Activated naive CD8-positive, alpha-beta T cell (primary cell): ENCODE data around the gene DLG2.

ENCODE experiments used
- H3K27ac Mint-ChIP-seq: one replicate; pipeline ENCODE4 v1.8.0; 2021; ENCODE audit warnings: mixed read lengths
- H3K27me3 Mint-ChIP-seq: one replicate; pipeline ENCODE4 v1.8.0; 2021; ENCODE audit warnings: mixed read lengths
- H3K36me3 Mint-ChIP-seq: one replicate; pipeline ENCODE4 v1.8.0; 2021; ENCODE audit warnings: mixed read lengths
- H3K4me1 Mint-ChIP-seq: one replicate; pipeline ENCODE4 v1.8.0; 2021; ENCODE audit warnings: low read depth, mixed read lengths
- H3K4me3 Mint-ChIP-seq: one replicate; pipeline ENCODE4 v1.8.0; 2021; ENCODE audit warnings: mild to moderate bottlenecking, mixed read lengths
- H3K9me3 Mint-ChIP-seq: one replicate; pipeline ENCODE4 v1.8.0; 2021; ENCODE audit warnings: low read depth, mixed read lengths

Gene DLG2

GRCh38 chr11:84541731-84542340 lies 1085.3 kb downstream of the DLG2 start:
- no peak overlapping the region for H3K27ac Mint-ChIP-seq
- H3K9me3 Mint-ChIP-seq = peaks cover 5% of the 10 kb centered on the region
- no peak overlapping the region for H3K4me3 Mint-ChIP-seq
- H3K36me3 Mint-ChIP-seq = no peaks in the 10 kb centered on the region
- no peaks in the 10 kb centered on the region for H3K4me1 Mint-ChIP-seq
- no peaks in the 10 kb centered on the region for H3K27me3 Mint-ChIP-seq

GRCh38 chr11:84536456-84536855 lies 1090.7 kb downstream of the DLG2 start:
- Mint-ChIP-seq H3K27ac (no peak overlapping the region), H3K27me3 (no peaks in the 10 kb centered on the region), H3K9me3 (peaks cover 10% of the 10 kb centered on the region), H3K4me3 (no peak overlapping the region), H3K4me1 (no peaks in the 10 kb centered on the region), H3K36me3 (no peaks in the 10 kb centered on the region)

- no peak overlapping the region for H3K27ac Mint-ChIP-seq
- no peaks in the 10 kb centered on the region for H3K4me1 Mint-ChIP-seq
- H3K36me3 Mint-ChIP-seq = no peaks in the 10 kb centered on the region
- H3K4me3 Mint-ChIP-seq = no peak overlapping the region
- no peaks in the 10 kb centered on the region for H3K27me3 Mint-ChIP-seq
- H3K9me3 Mint-ChIP-seq = peaks cover 15% of the 10 kb centered on the region
These were observed 1094.8 kb downstream of the DLG2 start for GRCh38 chr11:84532364-84532763.

- H3K4me3 Mint-ChIP-seq = no peak overlapping the region
- H3K27ac Mint-ChIP-seq = no peak overlapping the region
- peaks cover 1% of the 10 kb centered on the region for H3K27me3 Mint-ChIP-seq
- no peaks in the 10 kb centered on the region for H3K4me1 Mint-ChIP-seq
- H3K36me3 Mint-ChIP-seq = no peaks in the 10 kb centered on the region
- peaks cover 5% of the 10 kb centered on the region for H3K9me3 Mint-ChIP-seq
These were observed 1100.9 kb downstream of the DLG2 start for GRCh38 chr11:84526250-84526649.

- Mint-ChIP-seq H3K36me3 (no peaks in the 10 kb centered on the region), H3K4me1 (no peaks in the 10 kb centered on the region), H3K4me3 (no peak overlapping the region), H3K27me3 (peaks cover 1% of the 10 kb centered on the region), H3K27ac (no peak overlapping the region), H3K9me3 (peaks cover 5% of the 10 kb centered on the region)
These were observed 1102.6 kb downstream of the DLG2 start for GRCh38 chr11:84524422-84525051.

- Mint-ChIP-seq H3K36me3 (no peaks in the 10 kb centered on the region), H3K4me3 (no peak overlapping the region), H3K27ac (no peak overlapping the region), H3K9me3 (peaks cover 3% of the 10 kb centered on the region), H3K27me3 (peaks cover 1% of the 10 kb centered on the region), H3K4me1 (no peaks in the 10 kb centered on the region)
These were observed 1104.8 kb downstream of the DLG2 start for GRCh38 chr11:84522331-84522730.

- Mint-ChIP-seq H3K27ac (no peak overlapping the region), H3K27me3 (no peaks in the 10 kb centered on the region), H3K36me3 (no peaks in the 10 kb centered on the region), H3K9me3 (peaks cover 8% of the 10 kb centered on the region), H3K4me1 (no peaks in the 10 kb centered on the region), H3K4me3 (no peak overlapping the region)
These were observed 1108.4 kb downstream of the DLG2 start for GRCh38 chr11:84518631-84519183.

GRCh38 chr11:84514436-84514835 lies 1112.7 kb downstream of the DLG2 start:
- H3K4me1 Mint-ChIP-seq = no peaks in the 10 kb centered on the region
- H3K4me3 Mint-ChIP-seq = no peak overlapping the region
- H3K36me3 Mint-ChIP-seq = no peaks in the 10 kb centered on the region

GRCh38 chr11:84503503-84503902 lies 1123.6 kb downstream of the DLG2 start:
- Mint-ChIP-seq H3K4me1 (no peaks in the 10 kb centered on the region), H3K4me3 (no peak overlapping the region), H3K27ac (no peak overlapping the region), H3K27me3 (no peaks in the 10 kb centered on the region), H3K36me3 (no peaks in the 10 kb centered on the region), H3K9me3 (no peaks in the 10 kb centered on the region)

More at GRCh38 chr11:84514436-84514835, 1112.7 kb downstream of the DLG2 start:
- H3K27ac Mint-ChIP-seq = no peak overlapping the region
- no peaks in the 10 kb centered on the region for H3K27me3 Mint-ChIP-seq
- peaks cover 8% of the 10 kb centered on the region for H3K9me3 Mint-ChIP-seq

GRCh38 chr11:84501750-84502149 lies 1125.4 kb downstream of the DLG2 start:
- Mint-ChIP-seq H3K27ac (no peak overlapping the region), H3K9me3 (no peaks in the 10 kb centered on the region), H3K36me3 (no peaks in the 10 kb centered on the region), H3K4me1 (no peaks in the 10 kb centered on the region), H3K27me3 (no peaks in the 10 kb centered on the region), H3K4me3 (no peak overlapping the region)

GRCh38 chr11:84497981-84498411 lies 1129.1 kb downstream of the DLG2 start:
- Mint-ChIP-seq H3K4me1 (no peaks in the 10 kb centered on the region), H3K27ac (no peak overlapping the region), H3K9me3 (peaks cover 4% of the 10 kb centered on the region), H3K4me3 (no peak overlapping the region), H3K36me3 (no peaks in the 10 kb centered on the region), H3K27me3 (no peaks in the 10 kb centered on the region)

- Mint-ChIP-seq H3K36me3 (no peaks in the 10 kb centered on the region), H3K27me3 (no peaks in the 10 kb centered on the region), H3K9me3 (peaks cover 4% of the 10 kb centered on the region), H3K4me3 (no peak overlapping the region), H3K27ac (no peak overlapping the region), H3K4me1 (no peaks in the 10 kb centered on the region)
These were observed 1130.0 kb downstream of the DLG2 start for GRCh38 chr11:84497181-84497580.

- Mint-ChIP-seq H3K36me3 (no peaks in the 10 kb centered on the region), H3K27me3 (no peaks in the 10 kb centered on the region), H3K4me3 (no peak overlapping the region), H3K4me1 (no peaks in the 10 kb centered on the region), H3K27ac (no peak overlapping the region), H3K9me3 (peaks cover 4% of the 10 kb centered on the region)
These were observed 1131.0 kb downstream of the DLG2 start for GRCh38 chr11:84496122-84496521.

GRCh38 chr11:84480131-84480530 lies 1147.0 kb downstream of the DLG2 start:
- Mint-ChIP-seq H3K36me3 (no peaks in the 10 kb centered on the region), H3K4me1 (no peaks in the 10 kb centered on the region), H3K4me3 (no peak overlapping the region), H3K27ac (no peak overlapping the region), H3K27me3 (no peaks in the 10 kb centered on the region), H3K9me3 (no peaks in the 10 kb centered on the region)

GRCh38 chr11:84476581-84476980 lies 1150.6 kb downstream of the DLG2 start:
- H3K4me1 Mint-ChIP-seq = no peaks in the 10 kb centered on the region

GRCh38 chr11:84471501-84471900 lies 1155.6 kb downstream of the DLG2 start:
- Mint-ChIP-seq H3K27me3 (no peaks in the 10 kb centered on the region), H3K9me3 (peaks cover 9% of the 10 kb centered on the region), H3K27ac (no peak overlapping the region), H3K36me3 (no peaks in the 10 kb centered on the region), H3K4me1 (no peaks in the 10 kb centered on the region), H3K4me3 (no peak overlapping the region)

More at GRCh38 chr11:84476581-84476980, 1150.6 kb downstream of the DLG2 start:
- H3K27ac Mint-ChIP-seq = no peak overlapping the region
- H3K36me3 Mint-ChIP-seq = no peaks in the 10 kb centered on the region
- H3K4me3 Mint-ChIP-seq = no peak overlapping the region
- no peaks in the 10 kb centered on the region for H3K9me3 Mint-ChIP-seq
- no peaks in the 10 kb centered on the region for H3K27me3 Mint-ChIP-seq
